Fibroblast of the aortic adventitia (primary cell): ENCODE results near the gene IVL. TPM values are rescaled to one million over a fixed set of nuclear protein-coding genes. Genes with fewer than 3 reads are reported as not detected.

ENCODE experiments used
- DNase-seq: peaks from one replicate; pipeline ENCODE4 v3.0.0-alpha.2; 2010; ENCODE audit warnings: low read depth
- H3K4me3 ChIP-seq: 2 replicates; pipeline ENCODE4 v1.5.1; 2011; ENCODE audit warnings: low read depth, mild to moderate bottlenecking, control low read depth, low read length, moderate library complexity
- CTCF ChIP-seq: IDR thresholded peaks from 2 replicates; pipeline ENCODE4 v1.5.1; 2011; ENCODE audit warnings: mild to moderate bottlenecking, low read length, control low read depth, inconsistent platforms; ENCODE audit not compliant: insufficient read depth
- total RNA-seq: library from RNA; depleted of rRNA; stranded (reverse); fragments of >200 nt; gene quantifications from 2 replicates; pipeline ENCODE4 v1.2.3, GENCODE V29; 2012; ENCODE audit warnings: low replicate concordance

The IVL gene
- total RNA-seq, 1 donor = not detected

DNA sequence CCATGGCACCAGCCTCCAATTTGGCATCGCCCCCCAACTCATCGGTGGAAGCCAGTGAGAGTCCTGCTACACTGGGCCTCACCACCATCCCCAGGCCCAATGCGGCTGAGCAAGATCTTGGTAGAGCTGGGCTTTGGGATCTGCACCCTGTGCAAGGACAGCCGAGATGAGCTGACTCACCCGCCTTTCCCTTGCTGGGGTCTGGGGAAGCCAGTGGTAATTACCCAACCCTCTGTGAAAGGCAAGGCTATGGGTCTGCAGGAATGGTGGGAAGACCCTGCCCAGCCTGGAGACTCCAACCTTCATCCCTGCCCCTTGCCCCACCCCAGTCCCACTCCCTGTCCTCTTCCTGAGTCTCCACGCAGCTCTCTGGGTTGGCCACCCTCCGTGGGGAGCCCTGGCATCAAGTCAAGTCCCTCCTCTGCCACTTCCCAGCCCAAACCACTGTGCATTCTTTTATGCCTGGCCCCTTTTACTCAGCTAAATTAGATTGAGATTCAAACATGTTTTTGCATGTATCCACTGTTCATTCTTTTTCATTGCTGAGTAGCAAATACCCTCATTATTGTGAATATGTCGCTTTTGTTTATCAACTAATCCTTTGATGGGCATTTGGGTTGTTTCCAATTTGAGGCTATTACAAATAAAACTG is 21.5 kb upstream of the IVL start:
- TF ChIP-seq CTCF = no peak
- H3K4me3 ChIP-seq = no peak overlapping the region
- no peak for DNase-seq

DNA sequence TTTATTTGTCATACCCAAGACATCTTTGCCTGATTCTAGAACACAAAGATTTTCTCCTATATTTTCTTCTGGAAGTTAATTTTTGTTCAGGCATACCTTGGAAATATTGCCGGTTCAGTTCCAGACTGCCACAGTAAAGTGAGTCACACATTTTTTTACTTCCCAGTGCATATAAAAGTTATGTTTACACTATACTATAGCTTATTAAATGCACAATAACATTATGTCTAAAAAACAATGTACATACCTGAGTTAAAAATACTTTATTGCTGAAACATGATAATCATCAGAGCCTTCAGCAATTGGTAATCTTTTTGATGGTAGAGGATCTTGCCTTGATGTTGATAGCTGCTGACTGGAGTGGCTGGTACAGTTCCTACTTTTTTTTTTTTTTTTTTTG is 20.2 kb upstream of the IVL start:
- DNase-seq = no peak
- no peak for TF ChIP-seq CTCF
- H3K4me3 ChIP-seq = no peak overlapping the region

GRCh38 chr1:152899027-152899426 is 9.3 kb upstream of the IVL start:
- H3K4me3 ChIP-seq = no peak overlapping the region
- DNase-seq = no peak
- TF ChIP-seq CTCF = no peak

DNA sequence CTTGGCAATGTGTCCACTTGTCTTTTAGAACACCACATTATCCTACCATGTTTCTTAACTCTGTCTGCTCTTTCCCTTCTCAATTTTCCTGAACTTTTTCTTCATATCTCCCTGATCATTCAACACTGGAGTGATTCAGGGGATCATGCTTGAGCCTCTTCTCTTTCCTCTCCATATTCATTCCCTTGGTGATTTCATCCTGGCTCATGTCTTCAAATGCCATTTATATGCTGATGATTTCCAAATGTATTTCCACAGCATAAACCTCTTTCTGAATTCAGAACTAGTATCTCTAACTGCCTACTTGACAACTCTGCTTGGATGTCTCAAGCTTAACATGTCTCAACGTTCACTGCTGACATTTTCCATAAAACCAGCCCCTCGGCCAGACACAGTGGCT is 8.5 kb upstream of the IVL start:
- DNase-seq = no peak
- H3K4me3 ChIP-seq = no peak overlapping the region
- no peak for TF ChIP-seq CTCF

DNA sequence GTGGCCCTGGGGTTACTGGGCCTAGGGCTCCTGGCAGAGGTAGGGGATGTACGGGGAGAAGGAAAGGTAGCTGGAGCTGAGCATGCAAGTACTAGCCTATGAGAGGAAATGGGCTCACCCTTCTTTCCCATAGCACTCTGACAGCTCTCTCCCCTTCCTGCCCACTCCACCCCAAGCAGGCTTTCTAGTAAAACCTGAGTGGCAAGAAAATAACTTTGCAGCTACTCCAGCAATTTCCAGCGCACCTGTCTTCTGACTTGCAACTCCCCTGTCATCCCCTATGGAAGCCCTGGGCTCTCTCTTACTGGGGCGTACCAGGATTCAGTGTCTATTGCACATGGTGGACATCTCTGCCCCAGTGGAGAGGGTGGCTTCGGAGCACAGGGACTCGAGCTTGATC is 6.7 kb upstream of the IVL start:
- TF ChIP-seq CTCF = no peak
- no peak for DNase-seq
- H3K4me3 ChIP-seq = no peak overlapping the region

GRCh38 chr1:152902636-152903035 is 5.7 kb upstream of the IVL start:
- no peak for DNase-seq
- TF ChIP-seq CTCF = no peak
- H3K4me3 ChIP-seq = no peak overlapping the region
